Lower leg skin (tissue), 3 donors: Measurements from ENCODE around the gene LMF1.

Experiments
- CTCF ChIP-seq, 3 donors: fragments of 450-650 bp; IDR thresholded peaks; one replicate each; pipeline ENCODE4 v1.5.1; 2016; ENCODE audit warnings: antibody characterized with exemption in 3 of 3, mild to moderate bottlenecking in 3 of 3, moderate library complexity in 2 of 3
- POLR2A ChIP-seq, 2 donors: fragments of 450-650 bp; IDR thresholded peaks; one replicate each; pipeline ENCODE4 v1.6.1; 2016 to 2017; ENCODE audit warnings: antibody characterized with exemption in 2 of 2, mild to moderate bottlenecking in 1 of 2, moderate library complexity in 1 of 2

GRCh38 chr16:973366-973765, 2.6 kb upstream of the LMF1 start:
- TF ChIP-seq CTCF (IDR thresholded peaks at IDR 0.05) (no peak), POLR2A (IDR thresholded peaks at IDR 0.05) (no peak)
